Nephron progenitor cell (in vitro differentiated cells): ENCODE results near the gene TOP2A.

Experiments used
- DNase-seq: peaks from one replicate; pipeline ENCODE4 v3.0.0; 2021
- H3K27ac Mint-ChIP-seq: 2 replicates; pipeline ENCODE4 v1.8.0; 2021; ENCODE audit warnings: mild to moderate bottlenecking, moderate library complexity, mixed read lengths
- H3K27me3 Mint-ChIP-seq: 2 replicates; pipeline ENCODE4 v1.8.0; 2021; ENCODE audit warnings: mild to moderate bottlenecking, low read depth, mixed read lengths; ENCODE audit not compliant: poor library complexity
- H3K36me3 Mint-ChIP-seq: 2 replicates; pipeline ENCODE4 v1.8.0; 2021; ENCODE audit warnings: low read depth, mixed read lengths
- H3K4me1 Mint-ChIP-seq: 2 replicates; pipeline ENCODE4 v1.8.0; 2021; ENCODE audit warnings: mixed read lengths
- H3K4me3 Mint-ChIP-seq: 2 replicates; pipeline ENCODE4 v1.8.0; 2021; ENCODE audit warnings: mild to moderate bottlenecking, moderate library complexity, mixed read lengths
- H3K9me3 Mint-ChIP-seq: 2 replicates; pipeline ENCODE4 v1.8.0; 2021; ENCODE audit warnings: mild to moderate bottlenecking, moderate library complexity, mixed read lengths
- TF ChIP-seq, protein P1 (sequence below): fragments of 200-600 bp; sonication (generic); IDR thresholded peaks from 2 replicates; pipeline ENCODE4 v1.5.0; 2021; ENCODE audit warnings: antibody characterized with exemption

TOP2A gene

GRCh38 chr17:40350689-40351358 is 66.9 kb downstream of the TOP2A start:
- Mint-ChIP-seq H3K4me1 (peaks cover 96% of the 10 kb centered on the region), H3K27me3 (no peaks in the 10 kb centered on the region), H3K36me3 (peaks cover 38% of the 10 kb centered on the region), H3K9me3 (no peaks in the 10 kb centered on the region), H3K4me3 (peak overlapping the region; percentile 73), H3K27ac (peak overlapping the region; percentile 100)
- DNase-seq = peak; percentile 52
- TF ChIP-seq, protein P1, sequence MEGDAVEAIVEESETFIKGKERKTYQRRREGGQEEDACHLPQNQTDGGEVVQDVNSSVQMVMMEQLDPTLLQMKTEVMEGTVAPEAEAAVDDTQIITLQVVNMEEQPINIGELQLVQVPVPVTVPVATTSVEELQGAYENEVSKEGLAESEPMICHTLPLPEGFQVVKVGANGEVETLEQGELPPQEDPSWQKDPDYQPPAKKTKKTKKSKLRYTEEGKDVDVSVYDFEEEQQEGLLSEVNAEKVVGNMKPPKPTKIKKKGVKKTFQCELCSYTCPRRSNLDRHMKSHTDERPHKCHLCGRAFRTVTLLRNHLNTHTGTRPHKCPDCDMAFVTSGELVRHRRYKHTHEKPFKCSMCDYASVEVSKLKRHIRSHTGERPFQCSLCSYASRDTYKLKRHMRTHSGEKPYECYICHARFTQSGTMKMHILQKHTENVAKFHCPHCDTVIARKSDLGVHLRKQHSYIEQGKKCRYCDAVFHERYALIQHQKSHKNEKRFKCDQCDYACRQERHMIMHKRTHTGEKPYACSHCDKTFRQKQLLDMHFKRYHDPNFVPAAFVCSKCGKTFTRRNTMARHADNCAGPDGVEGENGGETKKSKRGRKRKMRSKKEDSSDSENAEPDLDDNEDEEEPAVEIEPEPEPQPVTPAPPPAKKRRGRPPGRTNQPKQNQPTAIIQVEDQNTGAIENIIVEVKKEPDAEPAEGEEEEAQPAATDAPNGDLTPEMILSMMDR = no peak

- peak overlapping the region; percentile 73 for H3K4me3 Mint-ChIP-seq
- no peaks in the 10 kb centered on the region for H3K9me3 Mint-ChIP-seq
- peaks cover 91% of the 10 kb centered on the region for H3K4me1 Mint-ChIP-seq
- DNase-seq = peak; percentile 94
- H3K27ac Mint-ChIP-seq = peak overlapping the region; percentile 100
- peaks cover 34% of the 10 kb centered on the region for H3K36me3 Mint-ChIP-seq
- no peaks in the 10 kb centered on the region for H3K27me3 Mint-ChIP-seq
- TF ChIP-seq, protein P1 = no peak
These were observed 67.6 kb downstream of the TOP2A start for GRCh38 chr17:40349895-40350688.

GRCh38 chr17:40349477-40349894 is 68.2 kb downstream of the TOP2A start:
- no peaks in the 10 kb centered on the region for H3K27me3 Mint-ChIP-seq
- peak overlapping the region; percentile 73 for H3K4me3 Mint-ChIP-seq
- no peak for DNase-seq
- no peaks in the 10 kb centered on the region for H3K9me3 Mint-ChIP-seq
- H3K36me3 Mint-ChIP-seq = peaks cover 31% of the 10 kb centered on the region
- TF ChIP-seq, protein P1 = no peak
- peaks cover 89% of the 10 kb centered on the region for H3K4me1 Mint-ChIP-seq
- H3K27ac Mint-ChIP-seq = peak overlapping the region; percentile 100

- H3K4me3 Mint-ChIP-seq = peak overlapping the region; percentile 73
- peaks cover 91% of the 10 kb centered on the region for H3K4me1 Mint-ChIP-seq
- no peak for DNase-seq
- no peaks in the 10 kb centered on the region for H3K27me3 Mint-ChIP-seq
- H3K9me3 Mint-ChIP-seq = no peaks in the 10 kb centered on the region
- TF ChIP-seq, protein P1 = no peak
- H3K27ac Mint-ChIP-seq = peak overlapping the region; percentile 100
- peaks cover 26% of the 10 kb centered on the region for H3K36me3 Mint-ChIP-seq
These were observed 68.9 kb downstream of the TOP2A start for GRCh38 chr17:40348562-40349476.

DNA sequence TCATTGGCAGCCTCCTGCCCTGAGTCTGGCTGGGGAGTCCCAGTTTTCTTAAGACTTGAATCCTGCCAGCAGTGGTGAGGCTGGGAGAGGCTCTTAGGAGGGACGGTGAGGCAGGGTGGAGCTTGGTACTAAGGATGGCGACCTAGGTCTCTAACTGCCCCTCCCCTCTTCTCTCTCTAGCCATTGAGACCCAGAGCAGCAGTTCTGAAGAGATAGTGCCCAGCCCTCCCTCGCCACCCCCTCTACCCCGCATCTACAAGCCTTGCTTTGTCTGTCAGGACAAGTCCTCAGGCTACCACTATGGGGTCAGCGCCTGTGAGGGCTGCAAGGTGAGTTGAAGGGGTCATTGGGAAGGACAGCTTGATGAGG is 69.6 kb downstream of the TOP2A start:
- H3K27ac Mint-ChIP-seq = peak overlapping the region; percentile 94
- TF ChIP-seq, protein P1 = no peak
- DNase-seq = no peak
- H3K36me3 Mint-ChIP-seq = peaks cover 26% of the 10 kb centered on the region
- peaks cover 91% of the 10 kb centered on the region for H3K4me1 Mint-ChIP-seq
- H3K9me3 Mint-ChIP-seq = no peaks in the 10 kb centered on the region
- H3K27me3 Mint-ChIP-seq = no peaks in the 10 kb centered on the region
- H3K4me3 Mint-ChIP-seq = peak overlapping the region; percentile 95
